ENCODE data around the gene BAIAP2.
"Not testable (repeated sequence)": the region's sequence is repeated elsewhere in the genome, so short reads cannot be mapped to it uniquely, and the experiment has no call there.

Gene BAIAP2

DNA sequence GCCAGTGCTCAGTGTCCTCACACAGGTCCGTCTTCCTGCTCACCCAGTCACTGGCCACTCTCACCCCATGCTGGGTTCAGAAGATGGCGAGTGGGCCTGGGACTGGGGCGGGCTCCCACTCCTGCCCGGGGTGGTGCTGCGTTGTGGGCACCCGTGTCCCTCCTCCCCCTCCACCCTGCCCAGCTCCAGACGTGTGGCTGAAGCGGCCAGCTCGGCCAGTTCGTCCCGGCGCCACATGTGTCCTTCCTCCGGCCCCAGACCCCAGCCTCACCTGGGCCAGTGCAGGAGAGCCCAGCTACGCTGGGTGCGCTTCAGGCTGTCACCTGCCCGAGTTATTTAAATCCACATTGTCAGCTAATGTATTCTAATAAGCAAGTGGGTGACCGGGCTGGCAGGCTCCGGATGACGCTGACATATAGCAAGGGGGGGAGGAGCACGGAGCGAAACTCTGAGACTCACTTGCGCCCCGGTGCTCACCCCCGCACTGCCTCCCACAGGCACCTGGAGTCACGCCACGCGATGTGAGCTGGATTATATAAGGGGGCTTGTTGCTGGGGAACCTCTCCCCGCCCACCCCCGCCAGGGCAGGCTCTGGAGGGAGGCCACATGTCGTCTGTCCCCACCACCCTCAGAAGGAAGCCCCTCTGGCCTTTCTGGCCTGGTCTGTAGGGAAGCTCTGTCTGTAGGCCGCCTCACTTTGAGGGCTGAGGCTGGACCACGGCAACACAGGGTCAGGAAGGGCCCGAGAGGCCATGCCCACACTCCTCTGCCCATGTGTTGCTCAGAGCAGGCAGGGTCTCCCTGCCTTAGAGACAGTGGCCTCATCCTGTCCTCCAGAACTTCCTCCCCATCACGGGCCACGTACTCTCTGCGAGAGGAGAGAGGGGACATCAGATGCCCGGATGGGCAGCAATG is 7.1 kb upstream of the BAIAP2 start:
- H3K9me3 ChIP-seq (replicated peaks; ENCODE audit: insufficient read depth, low read length) = no peaks in the 10 kb centered on the region
- no peaks in the 10 kb centered on the region for H3K4me1 ChIP-seq (ENCODE audit: low read length)
- no peaks in the 10 kb centered on the region for H3K79me2 ChIP-seq (ENCODE audit: low read length)
- H3K9me2 ChIP-seq (replicated peaks; ENCODE audit: insufficient read depth, low read length) = no peaks in the 10 kb centered on the region
- H3F3A ChIP-seq (ENCODE audit: insufficient read depth, low read length) = no peaks in the 10 kb centered on the region
- H3K27ac ChIP-seq (ENCODE audit: low read length) = no peak overlapping the region
- H4K20me1 ChIP-seq (ENCODE audit: insufficient read depth, low read length) = no peaks in the 10 kb centered on the region
- no peaks in the 10 kb centered on the region for H3K36me3 ChIP-seq (replicated peaks; ENCODE audit: insufficient read depth, low read length)
- H3K4me2 ChIP-seq (ENCODE audit: low read depth, low read length) = no peak overlapping the region
- H2AFZ ChIP-seq (ENCODE audit: low read length) = no peak overlapping the region
- no peak overlapping the region for H3K9ac ChIP-seq (ENCODE audit: low read length)
- no peak overlapping the region for H3K4me3 ChIP-seq (ENCODE audit: low read length)
- DNase-seq = no peak
- peaks cover 93% of the 10 kb centered on the region for H3K27me3 ChIP-seq (replicated peaks; ENCODE audit: insufficient read depth, low read length)
- TF ChIP-seq, protein P1, sequence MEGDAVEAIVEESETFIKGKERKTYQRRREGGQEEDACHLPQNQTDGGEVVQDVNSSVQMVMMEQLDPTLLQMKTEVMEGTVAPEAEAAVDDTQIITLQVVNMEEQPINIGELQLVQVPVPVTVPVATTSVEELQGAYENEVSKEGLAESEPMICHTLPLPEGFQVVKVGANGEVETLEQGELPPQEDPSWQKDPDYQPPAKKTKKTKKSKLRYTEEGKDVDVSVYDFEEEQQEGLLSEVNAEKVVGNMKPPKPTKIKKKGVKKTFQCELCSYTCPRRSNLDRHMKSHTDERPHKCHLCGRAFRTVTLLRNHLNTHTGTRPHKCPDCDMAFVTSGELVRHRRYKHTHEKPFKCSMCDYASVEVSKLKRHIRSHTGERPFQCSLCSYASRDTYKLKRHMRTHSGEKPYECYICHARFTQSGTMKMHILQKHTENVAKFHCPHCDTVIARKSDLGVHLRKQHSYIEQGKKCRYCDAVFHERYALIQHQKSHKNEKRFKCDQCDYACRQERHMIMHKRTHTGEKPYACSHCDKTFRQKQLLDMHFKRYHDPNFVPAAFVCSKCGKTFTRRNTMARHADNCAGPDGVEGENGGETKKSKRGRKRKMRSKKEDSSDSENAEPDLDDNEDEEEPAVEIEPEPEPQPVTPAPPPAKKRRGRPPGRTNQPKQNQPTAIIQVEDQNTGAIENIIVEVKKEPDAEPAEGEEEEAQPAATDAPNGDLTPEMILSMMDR (IDR thresholded peaks at IDR 0.05; ENCODE audit: low read length) = no peak
- no peak for TF ChIP-seq EZH2phosphoT487 (IDR thresholded peaks at IDR 0.05; ENCODE audit: low read length)
- TF ChIP-seq EZH2 (optimal IDR thresholded peaks at IDR 0.05; ENCODE audit: low read depth, low read length) = peak; percentile 40

DNA sequence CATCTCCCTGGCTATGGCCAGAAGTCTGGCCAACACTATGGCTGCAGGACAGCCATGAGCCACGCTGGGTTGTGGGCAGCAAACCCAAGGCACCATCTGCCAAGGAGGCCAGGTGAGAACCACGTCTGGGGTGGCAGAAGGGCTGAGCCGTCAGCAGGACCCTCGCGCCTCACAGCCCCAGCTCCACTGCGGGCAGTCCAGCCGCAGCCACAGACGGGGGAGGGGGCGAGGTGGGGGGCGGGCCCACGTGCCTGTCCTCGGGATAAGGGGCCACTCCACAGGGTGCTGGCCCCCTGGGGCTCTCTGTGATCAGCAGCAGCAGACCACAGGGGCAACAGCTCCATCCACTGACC is 6.5 kb upstream of the BAIAP2 start:
- Histone ChIP-seq H3K27me3 (replicated peaks; ENCODE audit: insufficient read depth, low read length) (peaks cover 96% of the 10 kb centered on the region), H2AFZ (ENCODE audit: low read length) (no peak overlapping the region), H3K79me2 (ENCODE audit: low read length) (no peaks in the 10 kb centered on the region), H3K9me2 (replicated peaks; ENCODE audit: insufficient read depth, low read length) (no peaks in the 10 kb centered on the region), H3K4me1 (ENCODE audit: low read length) (no peaks in the 10 kb centered on the region), H3K4me3 (ENCODE audit: low read length) (no peak overlapping the region), H4K20me1 (ENCODE audit: insufficient read depth, low read length) (no peaks in the 10 kb centered on the region), H3K4me2 (ENCODE audit: low read depth, low read length) (no peak overlapping the region), H3K9me3 (replicated peaks; ENCODE audit: insufficient read depth, low read length) (no peaks in the 10 kb centered on the region), H3K9ac (ENCODE audit: low read length) (no peak overlapping the region), H3K27ac (ENCODE audit: low read length) (no peak overlapping the region), H3F3A (ENCODE audit: insufficient read depth, low read length) (no peaks in the 10 kb centered on the region), H3K36me3 (replicated peaks; ENCODE audit: insufficient read depth, low read length) (no peaks in the 10 kb centered on the region)
- TF ChIP-seq EZH2phosphoT487 (IDR thresholded peaks at IDR 0.05; ENCODE audit: low read length) (no peak), EZH2 (optimal IDR thresholded peaks at IDR 0.05; ENCODE audit: low read depth, low read length) (no peak)
- TF ChIP-seq, protein P1 (IDR thresholded peaks at IDR 0.05; ENCODE audit: low read length) = no peak
- no peak for DNase-seq

DNA sequence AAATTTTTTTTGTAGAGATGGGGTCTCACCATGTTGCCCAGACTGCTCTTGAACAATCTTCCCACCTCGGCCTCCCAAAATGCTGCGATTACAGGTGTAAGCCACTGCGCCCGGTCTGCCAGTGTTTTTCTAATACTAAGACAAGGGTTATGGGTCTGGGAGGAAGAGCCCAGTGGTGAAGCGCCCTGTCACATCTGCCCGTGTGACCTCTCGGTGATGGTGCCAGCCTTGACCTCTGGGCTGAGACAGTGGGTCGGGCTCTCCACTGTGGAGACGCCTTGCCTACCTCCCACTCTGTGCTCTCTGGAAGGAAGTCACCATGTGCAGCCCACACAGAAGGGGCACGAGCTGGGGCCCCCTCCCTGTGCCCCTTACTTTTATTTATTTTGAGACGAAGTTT is 5.1 kb upstream of the BAIAP2 start:
- Histone ChIP-seq H2AFZ (ENCODE audit: low read length) (no peak overlapping the region), H3K4me3 (ENCODE audit: low read length) (no peak overlapping the region), H3K9me3 (replicated peaks; ENCODE audit: insufficient read depth, low read length) (no peaks in the 10 kb centered on the region), H3K36me3 (replicated peaks; ENCODE audit: insufficient read depth, low read length) (no peaks in the 10 kb centered on the region), H3K79me2 (ENCODE audit: low read length) (no peaks in the 10 kb centered on the region), H3K27ac (ENCODE audit: low read length) (no peak overlapping the region), H4K20me1 (ENCODE audit: insufficient read depth, low read length) (no peaks in the 10 kb centered on the region), H3K4me2 (ENCODE audit: low read depth, low read length) (no peak overlapping the region), H3F3A (ENCODE audit: insufficient read depth, low read length) (no peaks in the 10 kb centered on the region), H3K4me1 (ENCODE audit: low read length) (no peaks in the 10 kb centered on the region), H3K27me3 (replicated peaks; ENCODE audit: insufficient read depth, low read length) (peaks cover 94% of the 10 kb centered on the region), H3K9me2 (replicated peaks; ENCODE audit: insufficient read depth, low read length) (no peaks in the 10 kb centered on the region), H3K9ac (ENCODE audit: low read length) (no peak overlapping the region)
- no peak for DNase-seq
- TF ChIP-seq, protein P1 (IDR thresholded peaks at IDR 0.05; ENCODE audit: low read length) = no peak
- TF ChIP-seq EZH2phosphoT487 (IDR thresholded peaks at IDR 0.05; ENCODE audit: low read length) = no peak
- no peak for TF ChIP-seq EZH2 (optimal IDR thresholded peaks at IDR 0.05; ENCODE audit: low read depth, low read length)

DNA sequence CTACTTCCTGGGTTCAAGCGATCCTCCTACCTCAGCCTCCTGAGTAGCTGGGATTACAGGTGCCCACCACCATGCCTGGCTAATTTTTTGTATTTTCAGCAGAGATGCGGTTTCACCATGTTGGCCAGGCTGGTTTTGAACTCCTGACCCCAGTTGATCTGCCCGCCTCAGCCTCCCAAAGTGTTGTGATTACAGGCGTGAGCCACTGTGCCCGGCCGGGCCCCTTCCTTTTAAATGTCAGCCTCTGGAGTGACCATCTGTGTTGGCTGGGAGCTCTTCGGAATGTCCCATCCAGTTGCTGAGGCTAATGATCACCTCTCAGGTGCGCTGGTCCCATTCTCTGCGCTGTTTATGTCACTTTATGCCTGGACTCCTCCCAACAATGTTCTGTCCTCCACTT is 4.6 kb upstream of the BAIAP2 start:
- H3K36me3 ChIP-seq (replicated peaks; ENCODE audit: insufficient read depth, low read length) = not testable (repeated sequence)
- peaks cover 90% of the 10 kb centered on the region for H3K27me3 ChIP-seq (replicated peaks; ENCODE audit: insufficient read depth, low read length)

More for the DNA sequence above, 4.6 kb upstream of the BAIAP2 start:
- H3F3A ChIP-seq (ENCODE audit: insufficient read depth, low read length); H2AFZ ChIP-seq (ENCODE audit: low read length); H4K20me1 ChIP-seq (ENCODE audit: insufficient read depth, low read length); H3K27ac ChIP-seq (ENCODE audit: low read length); H3K4me1 ChIP-seq (ENCODE audit: low read length); H3K4me3 ChIP-seq (ENCODE audit: low read length); H3K79me2 ChIP-seq (ENCODE audit: low read length); H3K9me3 ChIP-seq (replicated peaks; ENCODE audit: insufficient read depth, low read length); DNase-seq; H3K9me2 ChIP-seq (replicated peaks; ENCODE audit: insufficient read depth, low read length); H3K9ac ChIP-seq (ENCODE audit: low read length); H3K4me2 ChIP-seq (ENCODE audit: low read depth, low read length): not testable (repeated sequence)
